ENCODE data around the gene SLC22A31. TPM values are rescaled to one million over a fixed set of nuclear protein-coding genes. Genes with fewer than 3 reads are reported as not detected.
"Not testable (repeated sequence)": the region's sequence is repeated elsewhere in the genome, so short reads cannot be mapped to it uniquely, and the experiment has no call there.

The SLC22A31 gene
- total RNA-seq = not detected

GRCh38 chr16:89200124-89200849 is at the start of gene SLC22A31:
Gene SLC22A31, minus strand, starts transcription at chr16:89200537. Its CDS starts 36 bp downstream, at chr16:89200501.
- no peak within 1 kb of the TSS for H3K4me3 ChIP-seq (ENCODE audit: low read length)
- H3K9me3 ChIP-seq (ENCODE audit: low read depth, low read length) = no peaks in the 10 kb centered on the region
- peaks cover 39% of the 10 kb centered on the region for H3K27me3 ChIP-seq (ENCODE audit: insufficient read depth, low read length)
- H3K4me1 ChIP-seq (ENCODE audit: insufficient read depth, low read length) = peaks cover 14% of the 10 kb centered on the region

- H3K4me3 ChIP-seq (ENCODE audit: low read length) = no peak overlapping the region
- H3K9me3 ChIP-seq (ENCODE audit: low read depth, low read length) = no peaks in the 10 kb centered on the region
- peaks cover 8% of the 10 kb centered on the region for H3K4me1 ChIP-seq (ENCODE audit: insufficient read depth, low read length)
- no peaks in the 10 kb centered on the region for H3K27me3 ChIP-seq (ENCODE audit: insufficient read depth, low read length)
Observed at GRCh38 chr16:89248196-89248982, 48.1 kb upstream of the SLC22A31 start.

GRCh38 chr16:89247734-89248075 is 47.4 kb upstream of the SLC22A31 start:
- H3K27me3 ChIP-seq (ENCODE audit: insufficient read depth, low read length); H3K9me3 ChIP-seq (ENCODE audit: low read depth, low read length); H3K4me1 ChIP-seq (ENCODE audit: insufficient read depth, low read length): not testable (repeated sequence)
- H3K4me3 ChIP-seq (ENCODE audit: low read length) = peak overlapping the region; percentile 33

GRCh38 chr16:89246903-89247733 is 46.8 kb upstream of the SLC22A31 start:
- Histone ChIP-seq H3K9me3 (ENCODE audit: low read depth, low read length) (no peaks in the 10 kb centered on the region), H3K4me1 (ENCODE audit: insufficient read depth, low read length) (peaks cover 8% of the 10 kb centered on the region), H3K27me3 (ENCODE audit: insufficient read depth, low read length) (no peaks in the 10 kb centered on the region), H3K4me3 (ENCODE audit: low read length) (peak overlapping the region; percentile 33)

DNA sequence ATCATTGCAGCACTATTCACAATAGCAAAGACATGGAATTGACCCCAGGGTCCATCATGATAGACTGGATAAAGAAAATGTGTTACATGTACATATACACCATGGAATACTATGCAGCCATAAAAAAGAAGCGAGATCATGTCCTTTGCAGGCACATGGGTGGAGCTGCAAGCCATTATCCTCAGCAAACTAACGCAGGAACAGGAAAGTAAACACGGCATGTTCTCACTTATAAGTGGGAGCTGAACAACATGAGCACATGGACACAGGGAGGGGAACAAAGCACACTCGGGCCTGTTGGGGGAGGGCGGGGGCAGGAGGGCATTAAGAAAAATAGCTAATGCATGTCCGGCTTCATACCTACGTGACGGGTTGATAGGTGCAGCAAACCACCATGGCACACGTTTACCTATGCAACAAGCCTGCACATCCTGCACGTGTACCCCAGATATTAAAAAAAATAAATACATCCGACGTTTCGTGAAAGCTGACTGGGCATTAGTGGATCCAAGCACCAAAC is 46.1 kb upstream of the SLC22A31 start:
- Histone ChIP-seq H3K9me3 (ENCODE audit: low read depth, low read length) (no peaks in the 10 kb centered on the region), H3K4me1 (ENCODE audit: insufficient read depth, low read length) (peaks cover 13% of the 10 kb centered on the region), H3K4me3 (ENCODE audit: low read length) (no peak overlapping the region), H3K27me3 (ENCODE audit: insufficient read depth, low read length) (no peaks in the 10 kb centered on the region)

DNA sequence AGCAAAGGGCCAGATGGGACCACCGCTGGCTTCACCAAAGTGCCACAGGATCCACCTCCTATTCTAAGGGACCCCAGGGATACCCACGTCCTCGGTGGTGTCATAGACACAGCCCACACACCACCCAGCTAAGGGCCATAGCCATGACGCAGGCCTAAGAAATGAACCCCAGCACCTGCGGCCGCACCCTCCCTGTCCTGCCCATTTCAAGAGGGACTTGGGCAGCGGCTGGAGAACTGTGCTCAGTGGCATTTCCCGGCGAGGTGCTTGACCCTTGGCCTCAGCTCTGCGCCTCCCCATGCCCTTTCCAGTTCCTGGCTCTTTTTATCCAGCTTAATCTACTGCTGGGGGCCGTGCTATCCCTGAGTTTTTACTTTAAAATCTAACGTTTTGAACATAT is 44.4 kb upstream of the SLC22A31 start:
- Histone ChIP-seq H3K4me1 (ENCODE audit: insufficient read depth, low read length) (peaks cover 24% of the 10 kb centered on the region), H3K4me3 (ENCODE audit: low read length) (no peak overlapping the region), H3K27me3 (ENCODE audit: insufficient read depth, low read length) (no peaks in the 10 kb centered on the region), H3K9me3 (ENCODE audit: low read depth, low read length) (no peaks in the 10 kb centered on the region)

GRCh38 chr16:89244264-89244663 is 43.9 kb upstream of the SLC22A31 start:
- not testable (repeated sequence) for H3K4me3 ChIP-seq (ENCODE audit: low read length); H3K9me3 ChIP-seq (ENCODE audit: low read depth, low read length); H3K27me3 ChIP-seq (ENCODE audit: insufficient read depth, low read length)
- H3K4me1 ChIP-seq (ENCODE audit: insufficient read depth, low read length) = peaks cover 24% of the 10 kb centered on the region

DNA sequence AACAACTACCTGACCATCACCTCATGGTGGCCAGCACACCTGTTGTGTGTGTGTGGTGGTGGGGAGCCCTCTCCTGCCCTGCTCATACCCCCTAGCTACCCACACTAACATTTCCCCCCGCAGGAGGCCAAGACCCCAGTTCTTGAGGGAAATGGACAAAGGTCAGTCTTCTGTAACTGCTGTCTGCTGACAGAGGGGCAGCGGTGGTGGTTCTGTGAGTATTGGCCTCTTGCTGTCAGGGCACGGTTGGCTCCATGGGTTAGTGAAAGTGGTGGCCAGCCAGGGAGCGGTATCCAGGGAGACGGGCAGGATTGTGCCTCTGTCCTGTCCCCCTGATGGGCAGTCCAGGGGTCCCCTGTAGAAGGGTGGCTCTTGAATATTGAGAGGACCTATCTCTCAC is 43.3 kb upstream of the SLC22A31 start:
- no peaks in the 10 kb centered on the region for H3K9me3 ChIP-seq (ENCODE audit: low read depth, low read length)
- H3K27me3 ChIP-seq (ENCODE audit: insufficient read depth, low read length) = no peaks in the 10 kb centered on the region
- H3K4me1 ChIP-seq (ENCODE audit: insufficient read depth, low read length) = peaks cover 24% of the 10 kb centered on the region
- H3K4me3 ChIP-seq (ENCODE audit: low read length) = no peak overlapping the region

- H3K9me3 ChIP-seq (ENCODE audit: low read depth, low read length) = no peaks in the 10 kb centered on the region
Observed at GRCh38 chr16:89242795-89243200, 42.5 kb upstream of the SLC22A31 start.

DNA sequence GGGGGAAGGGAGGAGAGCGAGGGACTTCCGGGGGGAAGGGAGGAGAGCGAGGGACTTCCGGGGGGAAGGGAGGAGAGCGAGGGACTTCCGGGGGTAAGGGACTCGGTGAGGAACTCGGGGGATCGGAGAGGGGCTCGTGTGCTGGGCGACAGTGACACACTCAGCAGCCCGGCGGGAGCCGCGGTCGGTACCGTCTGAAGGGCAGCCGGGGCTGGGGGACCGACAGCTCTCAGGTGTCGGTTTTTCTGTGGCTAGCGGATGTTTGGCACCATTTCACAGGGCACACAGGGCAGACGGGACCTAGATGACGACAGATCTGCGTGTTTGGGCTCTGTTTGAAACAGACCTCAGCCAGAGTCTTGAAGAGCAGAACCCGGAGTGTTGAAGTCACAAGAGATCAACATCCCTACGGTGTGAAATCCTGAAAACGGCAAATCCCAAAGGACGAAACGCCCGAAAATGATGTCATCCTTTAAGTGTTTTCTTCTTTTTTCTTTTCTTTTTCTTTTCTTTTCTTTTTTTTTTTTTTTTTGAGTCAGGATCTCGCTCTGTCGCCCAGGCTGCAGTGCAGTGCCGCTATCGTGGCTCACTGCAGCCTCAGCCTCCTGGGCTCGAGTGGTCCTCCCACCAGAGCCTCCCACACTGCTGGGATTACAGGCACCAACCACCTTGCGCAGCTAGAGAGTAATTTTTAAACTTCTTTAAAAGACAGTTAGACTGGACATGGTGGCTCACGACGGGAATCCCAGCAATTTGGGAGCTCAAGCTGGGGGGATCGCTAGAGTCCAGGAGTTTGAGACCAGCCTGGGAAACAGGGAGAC is 41.1 kb upstream of the SLC22A31 start:
- Histone ChIP-seq H3K27me3 (ENCODE audit: insufficient read depth, low read length) (no peaks in the 10 kb centered on the region), H3K4me3 (ENCODE audit: low read length) (peak overlapping the region; percentile 67), H3K4me1 (ENCODE audit: insufficient read depth, low read length) (peaks cover 17% of the 10 kb centered on the region), H3K9me3 (ENCODE audit: low read depth, low read length) (no peaks in the 10 kb centered on the region)

More at GRCh38 chr16:89242795-89243200, 42.5 kb upstream of the SLC22A31 start:
- H3K27me3 ChIP-seq (ENCODE audit: insufficient read depth, low read length) = no peaks in the 10 kb centered on the region
- H3K4me1 ChIP-seq (ENCODE audit: insufficient read depth, low read length) = peaks cover 24% of the 10 kb centered on the region
- H3K4me3 ChIP-seq (ENCODE audit: low read length) = no peak overlapping the region

GRCh38 chr16:89237733-89238132 is 37.4 kb upstream of the SLC22A31 start:
- Histone ChIP-seq H3K4me3 (ENCODE audit: low read length) (no peak overlapping the region), H3K27me3 (ENCODE audit: insufficient read depth, low read length) (no peaks in the 10 kb centered on the region), H3K4me1 (ENCODE audit: insufficient read depth, low read length) (peaks cover 27% of the 10 kb centered on the region), H3K9me3 (ENCODE audit: low read depth, low read length) (no peaks in the 10 kb centered on the region)

DNA sequence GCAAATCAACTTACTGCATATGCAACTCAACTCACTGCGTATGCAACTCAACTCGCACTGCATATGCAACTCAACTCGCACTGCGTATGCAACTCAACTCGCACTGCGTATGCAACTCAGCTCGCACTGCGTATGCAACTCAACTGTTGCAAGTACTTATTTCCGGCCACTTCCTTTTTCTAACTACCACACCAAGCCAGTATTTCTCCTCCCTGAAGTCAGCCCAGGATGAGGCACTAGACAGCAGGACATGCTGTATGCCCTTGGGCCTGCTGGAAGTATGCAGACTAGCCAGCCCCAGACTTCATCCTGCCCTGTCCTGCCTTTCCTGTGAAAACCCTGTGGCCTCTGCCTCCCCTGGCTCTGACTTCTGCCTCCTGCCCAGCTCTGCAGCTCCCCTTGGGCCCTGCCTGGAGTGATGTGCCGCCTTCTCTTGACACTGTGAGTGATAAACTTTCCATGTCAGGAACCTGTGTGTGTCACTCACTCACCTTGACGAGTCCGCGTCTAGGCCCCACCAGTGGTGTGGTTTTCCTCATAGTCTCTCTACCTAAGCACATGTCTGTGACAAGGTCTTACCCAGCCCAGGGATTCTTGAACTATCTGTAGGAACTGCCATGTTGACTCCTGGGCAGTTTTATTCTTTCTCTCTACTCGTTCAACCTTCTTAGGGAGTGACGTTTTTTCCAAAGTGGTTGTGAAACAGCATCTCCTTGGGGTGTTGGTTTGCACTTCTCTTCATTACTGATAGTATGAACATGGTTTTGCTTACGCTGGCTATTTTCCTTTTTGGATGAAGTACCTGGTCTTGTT is 33.5 kb upstream of the SLC22A31 start:
- Histone ChIP-seq H3K27me3 (ENCODE audit: insufficient read depth, low read length) (no peaks in the 10 kb centered on the region), H3K4me1 (ENCODE audit: insufficient read depth, low read length) (peaks cover 11% of the 10 kb centered on the region), H3K9me3 (ENCODE audit: low read depth, low read length) (peaks cover 1% of the 10 kb centered on the region), H3K4me3 (ENCODE audit: low read length) (no peak overlapping the region)

GRCh38 chr16:89232107-89232506 is 31.8 kb upstream of the SLC22A31 start:
- H3K4me3 ChIP-seq (ENCODE audit: low read length) = no peak overlapping the region
- no peaks in the 10 kb centered on the region for H3K27me3 ChIP-seq (ENCODE audit: insufficient read depth, low read length)
- H3K9me3 ChIP-seq (ENCODE audit: low read depth, low read length) = peaks cover 19% of the 10 kb centered on the region
- H3K4me1 ChIP-seq (ENCODE audit: insufficient read depth, low read length) = peaks cover 11% of the 10 kb centered on the region

Data from mononuclear cell (primary cell).